ENCODE measurements around the gene UBAC1. TPM values are rescaled to one million over a fixed set of nuclear protein-coding genes. Genes with fewer than 3 reads are reported as not detected.

Gene UBAC1
- polyA plus RNA-seq, 1 donor (not counting 4 experiments of a cell fraction or from before 2014, with no cell fraction given) = 50.7 TPM

DNA sequence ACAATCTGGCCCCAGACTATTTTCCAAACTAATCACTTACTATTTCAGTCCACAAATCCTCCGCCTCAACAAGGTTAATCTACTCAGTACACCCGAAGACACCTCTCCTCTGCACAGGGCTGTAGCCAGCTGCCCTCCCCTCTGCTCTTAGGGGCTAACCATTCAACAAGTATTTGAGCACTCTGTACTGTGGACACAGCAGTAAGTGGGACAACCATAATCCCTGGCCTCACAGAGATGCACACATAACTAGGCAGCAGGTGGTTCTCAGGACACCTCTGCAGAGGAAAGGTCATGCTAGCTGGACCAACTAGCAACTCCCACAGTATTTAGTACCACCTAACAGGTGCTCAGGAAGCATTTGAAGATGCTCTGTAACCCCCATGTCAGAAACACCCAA is 59.3 kb downstream of the UBAC1 start:
- Histone ChIP-seq H3K4me3 (ENCODE audit: control insufficient read depth in 2 of 3, extremely low read depth in 1 of 3, insufficient read depth in 2 of 3, low read depth in 1 of 3, low read length in 3 of 3) (no peak overlapping the region), H3K27me3 (ENCODE audit: control insufficient read depth, extremely low read depth, insufficient read depth, low read length) (no peaks in the 10 kb centered on the region), H3K9me3 (ENCODE audit: control insufficient read depth, low read depth, low read length) (no peaks in the 10 kb centered on the region), H3K79me2 (ENCODE audit: control insufficient read depth, insufficient read depth, low read length) (peaks cover 79% of the 10 kb centered on the region), H3K4me1 (ENCODE audit: control insufficient read depth, extremely low read depth, insufficient read depth, low read length) (peaks cover 38% of the 10 kb centered on the region), H3K4me2 (ENCODE audit: control insufficient read depth, extremely low read depth, insufficient read depth, low read depth, low read length) (no peak overlapping the region), H3K27ac (ENCODE audit: control insufficient read depth, insufficient read depth, low read length) (no peak overlapping the region), H4K20me1 (ENCODE audit: control insufficient read depth, extremely low read depth, insufficient read depth, low read length) (no peaks in the 10 kb centered on the region), H3K9me1 (ENCODE audit: control insufficient read depth, extremely low read depth, insufficient read depth, low read length) (peaks cover 2% of the 10 kb centered on the region), H2AFZ (ENCODE audit: control insufficient read depth, low read length) (no peak overlapping the region), H3K36me3 (ENCODE audit: control insufficient read depth in 2 of 2, extremely low read depth in 1 of 2, insufficient read depth in 2 of 2, low read length in 2 of 2) (peaks cover 0 to 9% of the 10 kb centered on the region in 2 experiments), H3K9ac (ENCODE audit: control insufficient read depth, extremely low read depth, insufficient read depth, low read length) (no peak overlapping the region)
- dilution Hi-C loops (cut with MboI; ENCODE audit: extremely low pct_ligation_motif_present, low sequenced_read_pairs) = no loop called here
- DNase-seq (ENCODE audit: low read depth, low spot score) (no peak), FAIRE-seq (no peak)
- TF ChIP-seq EZH2 (IDR thresholded peaks at IDR 0.05; ENCODE audit: low read length) = no peak
- TF ChIP-seq, protein P1, sequence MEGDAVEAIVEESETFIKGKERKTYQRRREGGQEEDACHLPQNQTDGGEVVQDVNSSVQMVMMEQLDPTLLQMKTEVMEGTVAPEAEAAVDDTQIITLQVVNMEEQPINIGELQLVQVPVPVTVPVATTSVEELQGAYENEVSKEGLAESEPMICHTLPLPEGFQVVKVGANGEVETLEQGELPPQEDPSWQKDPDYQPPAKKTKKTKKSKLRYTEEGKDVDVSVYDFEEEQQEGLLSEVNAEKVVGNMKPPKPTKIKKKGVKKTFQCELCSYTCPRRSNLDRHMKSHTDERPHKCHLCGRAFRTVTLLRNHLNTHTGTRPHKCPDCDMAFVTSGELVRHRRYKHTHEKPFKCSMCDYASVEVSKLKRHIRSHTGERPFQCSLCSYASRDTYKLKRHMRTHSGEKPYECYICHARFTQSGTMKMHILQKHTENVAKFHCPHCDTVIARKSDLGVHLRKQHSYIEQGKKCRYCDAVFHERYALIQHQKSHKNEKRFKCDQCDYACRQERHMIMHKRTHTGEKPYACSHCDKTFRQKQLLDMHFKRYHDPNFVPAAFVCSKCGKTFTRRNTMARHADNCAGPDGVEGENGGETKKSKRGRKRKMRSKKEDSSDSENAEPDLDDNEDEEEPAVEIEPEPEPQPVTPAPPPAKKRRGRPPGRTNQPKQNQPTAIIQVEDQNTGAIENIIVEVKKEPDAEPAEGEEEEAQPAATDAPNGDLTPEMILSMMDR (optimal IDR thresholded peaks at IDR 0.05 in 1 of 3, IDR thresholded peaks at IDR 0.05 in 1 of 3, conservative IDR thresholded peaks at IDR 0.05 in 1 of 3; ENCODE audit: extremely low read depth in 1 of 3, insufficient read depth in 2 of 3, low read length in 3 of 3) = no peak

GRCh38 chr9:135901031-135901758 is 60.0 kb downstream of the UBAC1 start:
- no peak overlapping the region for H3K4me3 ChIP-seq (ENCODE audit: control insufficient read depth in 2 of 3, extremely low read depth in 1 of 3, insufficient read depth in 2 of 3, low read depth in 1 of 3, low read length in 3 of 3)
- H3K9me1 ChIP-seq (ENCODE audit: control insufficient read depth, extremely low read depth, insufficient read depth, low read length) = peaks cover 2% of the 10 kb centered on the region
- H3K9ac ChIP-seq (ENCODE audit: control insufficient read depth, extremely low read depth, insufficient read depth, low read length) = no peak overlapping the region
- no peak overlapping the region for H3K27ac ChIP-seq (ENCODE audit: control insufficient read depth, insufficient read depth, low read length)
- TF ChIP-seq, protein P1 (optimal IDR thresholded peaks at IDR 0.05 in 1 of 3, IDR thresholded peaks at IDR 0.05 in 1 of 3, conservative IDR thresholded peaks at IDR 0.05 in 1 of 3; ENCODE audit: extremely low read depth in 1 of 3, insufficient read depth in 2 of 3, low read length in 3 of 3) = no peak
- no peak for TF ChIP-seq EZH2 (IDR thresholded peaks at IDR 0.05; ENCODE audit: low read length)
- H3K4me2 ChIP-seq (ENCODE audit: control insufficient read depth, extremely low read depth, insufficient read depth, low read depth, low read length) = no peak overlapping the region
- H3K79me2 ChIP-seq (ENCODE audit: control insufficient read depth, insufficient read depth, low read length) = peaks cover 85% of the 10 kb centered on the region
- dilution Hi-C loops (cut with MboI; ENCODE audit: extremely low pct_ligation_motif_present, low sequenced_read_pairs) = no loop called here
- H4K20me1 ChIP-seq (ENCODE audit: control insufficient read depth, extremely low read depth, insufficient read depth, low read length) = no peaks in the 10 kb centered on the region
- H3K9me3 ChIP-seq (ENCODE audit: control insufficient read depth, low read depth, low read length) = no peaks in the 10 kb centered on the region
- peaks cover 0 to 9% of the 10 kb centered on the region in 2 experiments for H3K36me3 ChIP-seq (ENCODE audit: control insufficient read depth in 2 of 2, extremely low read depth in 1 of 2, insufficient read depth in 2 of 2, low read length in 2 of 2)
- H2AFZ ChIP-seq (ENCODE audit: control insufficient read depth, low read length) = no peak overlapping the region
- DNase-seq (ENCODE audit: low read depth, low spot score) (no peak), FAIRE-seq (no peak)
- peaks cover 36% of the 10 kb centered on the region for H3K4me1 ChIP-seq (ENCODE audit: control insufficient read depth, extremely low read depth, insufficient read depth, low read length)
- H3K27me3 ChIP-seq (ENCODE audit: control insufficient read depth, extremely low read depth, insufficient read depth, low read length) = no peaks in the 10 kb centered on the region
